ENCODE measurements around the gene DMXL1.

DMXL1 gene

GRCh38 chr5:119153629-119154028 lies 82.7 kb downstream of the DMXL1 start:
- H3K36me3 ChIP-seq (ENCODE audit: control insufficient read depth in 2 of 2, insufficient read depth in 1 of 2, low read length in 2 of 2): peaks cover 10 to 50% of the 10 kb centered on the region in 2 experiments
- CTCF ChIA-PET: no interaction called here
- no peak for TF ChIP-seq KLF16 (tag by site-specific recombination; IDR thresholded peaks at IDR 0.05)
- TF ChIP-seq ZNF624 (tag by site-specific recombination; IDR thresholded peaks at IDR 0.05): no peak
- no peak for TF ChIP-seq ZBTB1 (tag by site-specific recombination; IDR thresholded peaks at IDR 0.05)
- TF ChIP-seq ZNF621 (tag by site-specific recombination; IDR thresholded peaks at IDR 0.05): no peak
- no peak for TF ChIP-seq TSHZ1 (tag by site-specific recombination; IDR thresholded peaks at IDR 0.05; ENCODE audit: borderline replicate concordance)
- TF ChIP-seq ZNF549 (tag by site-specific recombination; IDR thresholded peaks at IDR 0.05): no peak
- no peak for TF ChIP-seq ZNF155 (tag by site-specific recombination; IDR thresholded peaks at IDR 0.05)
- TF ChIP-seq ZNF585B (tag by site-specific recombination; IDR thresholded peaks at IDR 0.05): no peak
- no peak for TF ChIP-seq ZFP69B (tag by site-specific recombination; IDR thresholded peaks at IDR 0.05)
- TF ChIP-seq ZNF223 (tag by site-specific recombination; IDR thresholded peaks at IDR 0.05): no peak
- no peak for TF ChIP-seq ZNF211 (tag by site-specific recombination; IDR thresholded peaks at IDR 0.05; ENCODE audit: low read depth)
- TF ChIP-seq ZIC2 (tag by site-specific recombination; IDR thresholded peaks at IDR 0.05): no peak
- no peak for TF ChIP-seq ZNF610 (tag by site-specific recombination; IDR thresholded peaks at IDR 0.05; ENCODE audit: borderline replicate concordance)

GRCh38 chr5:119158144-119158543 lies 87.3 kb downstream of the DMXL1 start:
- Histone ChIP-seq H3K4me3 (ENCODE audit: low read depth, low read length) (no peak overlapping the region), H3K27ac (ENCODE audit: extremely low read depth, low read depth, low read length) (no peak overlapping the region), H3K9me3 (ENCODE audit: control insufficient read depth, insufficient read depth, low read depth, low read length) (no peaks in the 10 kb centered on the region), H3K36me3 (ENCODE audit: control insufficient read depth in 2 of 2, insufficient read depth in 1 of 2, low read length in 2 of 2) (peaks cover 4 to 34% of the 10 kb centered on the region in 2 experiments), H3K4me1 (ENCODE audit: control insufficient read depth, insufficient read depth, low read length) (no peaks in the 10 kb centered on the region)
- CTCF ChIA-PET: no interaction called here
- TF ChIP-seq MEIS1 (CRISPR knock-in tag; IDR thresholded peaks at IDR 0.05; ENCODE audit: borderline replicate concordance): no peak
- no peak for TF ChIP-seq ATF2 (tag by site-specific recombination; IDR thresholded peaks at IDR 0.05; ENCODE audit: low read depth)
- peak; percentile 25 for TF ChIP-seq SETDB1 (IDR thresholded peaks at IDR 0.05; ENCODE audit: insufficient read length, low read length)
- POLR2A ChIA-PET: no interaction called here

More at GRCh38 chr5:119153629-119154028, 82.7 kb downstream of the DMXL1 start:
- Histone ChIP-seq H3K4me1 (ENCODE audit: control insufficient read depth, insufficient read depth, low read length) (no peaks in the 10 kb centered on the region), H3K4me3 (ENCODE audit: low read depth, low read length) (no peak overlapping the region), H3K9me3 (ENCODE audit: control insufficient read depth, insufficient read depth, low read depth, low read length) (no peaks in the 10 kb centered on the region), H3K27ac (ENCODE audit: extremely low read depth, low read depth, low read length) (no peak overlapping the region)
- POLR2A ChIA-PET: no interaction called here

- TF ChIP-seq ZNF449 (tag by site-specific recombination; IDR thresholded peaks at IDR 0.05) (peak; percentile 55; the same call in 1 of the 2 replicates), ZNF830 (tag by site-specific recombination; IDR thresholded peaks at IDR 0.05; ENCODE audit: low read depth) (no peak), ZNF341 (tag by site-specific recombination; IDR thresholded peaks at IDR 0.05; ENCODE audit: low read depth) (no peak), ZNF629 (tag by site-specific recombination; IDR thresholded peaks at IDR 0.05) (no peak), OSR2 (tag by site-specific recombination; IDR thresholded peaks at IDR 0.05) (no peak)
- Histone ChIP-seq H3K27ac (ENCODE audit: extremely low read depth, low read depth, low read length) (no peak overlapping the region), H3K4me1 (ENCODE audit: control insufficient read depth, insufficient read depth, low read length) (no peaks in the 10 kb centered on the region), H3K9me3 (ENCODE audit: control insufficient read depth, insufficient read depth, low read depth, low read length) (no peaks in the 10 kb centered on the region), H3K36me3 (ENCODE audit: control insufficient read depth in 2 of 2, insufficient read depth in 1 of 2, low read length in 2 of 2) (peaks cover 15 to 23% of the 10 kb centered on the region in 2 experiments), H3K4me3 (ENCODE audit: low read depth, low read length) (no peak overlapping the region)
- CTCF ChIA-PET: interaction anchor here (0.7 to 1.2 kb wide), 2 partner anchors 58 to 251 kb away, joined by 3 to 4 read pairs; no protein-coding TSS in a partner anchor
- POLR2A ChIA-PET: no interaction called here
These were observed 90.5 kb downstream of the DMXL1 start for GRCh38 chr5:119161430-119161829.

Measured in HEK293 (cell line).